ENCODE results near the gene NCKIPSD. TPM values are rescaled to one million over a fixed set of nuclear protein-coding genes. Genes with fewer than 3 reads are reported as not detected.

Gene NCKIPSD
- polyA plus RNA-seq, 1 donor = 15.2 TPM

DNA sequence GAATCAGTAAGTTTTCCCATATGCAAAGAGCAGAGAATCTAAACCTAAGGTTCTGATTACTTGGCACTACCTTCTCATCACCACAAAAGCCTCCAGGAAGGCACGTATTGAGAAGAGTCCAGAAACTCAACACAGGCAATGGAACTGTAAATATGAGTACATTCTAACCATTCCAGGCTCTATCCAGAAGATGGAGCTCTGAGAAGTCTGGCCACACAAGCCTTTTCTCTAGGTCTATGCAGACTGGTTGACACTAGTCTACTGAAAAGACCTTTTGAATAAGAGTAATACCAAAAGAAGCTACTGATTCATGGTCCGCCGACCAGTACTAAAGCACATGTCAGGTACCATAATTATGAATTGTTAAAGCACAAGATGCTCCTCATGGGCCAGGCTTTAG is 12.2 kb upstream of the NCKIPSD start:
- Histone ChIP-seq H3K4me1 (ENCODE audit: control insufficient read depth, insufficient read depth, low read length) (peaks cover 6% of the 10 kb centered on the region), H3K4me3 (ENCODE audit: low read length) (no peak overlapping the region), H3K27ac (ENCODE audit: low read length) (no peak overlapping the region), H3K36me3 (ENCODE audit: control insufficient read depth, insufficient read depth, low read length) (peaks cover 73% of the 10 kb centered on the region), H3K27me3 (ENCODE audit: control insufficient read depth, insufficient read depth, low read length) (no peaks in the 10 kb centered on the region), H3K9me3 (ENCODE audit: control insufficient read depth, low read depth, low read length) (no peaks in the 10 kb centered on the region)
- no peak for DNase-seq
- no CpG with 5 or more reads among the region's 3 CpGs for WGBS (ENCODE audit: insufficient coverage, low lambda C conversion rate)

DNA sequence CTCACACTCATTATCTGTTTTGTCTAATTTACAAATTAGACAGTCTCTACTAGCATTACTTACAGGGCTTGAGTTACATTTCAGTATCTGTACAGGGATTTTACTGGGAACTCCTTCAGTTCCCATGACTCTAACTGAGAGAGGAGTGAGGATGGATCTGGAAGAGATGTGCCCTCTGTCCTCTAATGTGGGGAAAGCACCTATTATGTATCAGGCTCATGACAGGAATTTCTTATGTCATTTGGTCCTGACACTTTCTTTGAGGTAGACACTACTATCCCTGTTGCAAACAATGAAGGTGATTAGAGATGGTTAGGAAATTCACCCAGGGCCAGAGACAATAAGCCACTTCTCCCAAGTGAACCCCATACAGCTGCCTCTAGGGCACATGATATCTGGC is 10.9 kb upstream of the NCKIPSD start:
- Histone ChIP-seq H3K9me3 (ENCODE audit: control insufficient read depth, low read depth, low read length) (no peaks in the 10 kb centered on the region), H3K36me3 (ENCODE audit: control insufficient read depth, insufficient read depth, low read length) (peaks cover 81% of the 10 kb centered on the region), H3K4me1 (ENCODE audit: control insufficient read depth, insufficient read depth, low read length) (peaks cover 6% of the 10 kb centered on the region), H3K27ac (ENCODE audit: low read length) (no peak overlapping the region), H3K27me3 (ENCODE audit: control insufficient read depth, insufficient read depth, low read length) (no peaks in the 10 kb centered on the region), H3K4me3 (ENCODE audit: low read length) (no peak overlapping the region)
- no peak for DNase-seq

DNA sequence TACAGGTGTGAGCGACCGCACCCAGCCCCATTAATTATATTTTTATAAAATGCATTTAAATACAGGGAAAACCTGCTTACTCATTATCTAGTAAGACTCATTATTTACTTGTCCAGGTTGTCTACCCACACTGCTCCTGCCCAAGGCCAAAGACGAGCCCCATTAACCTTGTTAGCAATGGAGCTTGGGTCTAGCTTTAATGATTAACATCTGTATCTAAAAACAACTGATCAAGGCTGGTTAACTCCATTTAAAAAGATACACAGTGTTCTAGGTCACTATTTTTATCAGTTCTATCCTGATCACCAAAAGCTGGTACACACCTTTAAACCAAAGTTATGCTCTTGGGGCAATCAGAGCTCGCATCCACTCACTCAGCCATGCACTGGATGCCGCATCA is 10.4 kb upstream of the NCKIPSD start:
- no peaks in the 10 kb centered on the region for H3K27me3 ChIP-seq (ENCODE audit: control insufficient read depth, insufficient read depth, low read length)
- WGBS (ENCODE audit: insufficient coverage, low lambda C conversion rate) = 100% methylated on average over 2 of the region's 5 CpGs
- no peak overlapping the region for H3K27ac ChIP-seq (ENCODE audit: low read length)
- peaks cover 6% of the 10 kb centered on the region for H3K4me1 ChIP-seq (ENCODE audit: control insufficient read depth, insufficient read depth, low read length)
- H3K4me3 ChIP-seq (ENCODE audit: low read length) = no peak overlapping the region
- no peaks in the 10 kb centered on the region for H3K9me3 ChIP-seq (ENCODE audit: control insufficient read depth, low read depth, low read length)
- no peak for DNase-seq
- H3K36me3 ChIP-seq (ENCODE audit: control insufficient read depth, insufficient read depth, low read length) = peaks cover 81% of the 10 kb centered on the region

GRCh38 chr3:48695393-48695753 is 9.7 kb upstream of the NCKIPSD start:
- 100% methylated on average over 1 of the region's 9 CpGs for WGBS (ENCODE audit: insufficient coverage, low lambda C conversion rate)
- Histone ChIP-seq H3K4me1 (ENCODE audit: control insufficient read depth, insufficient read depth, low read length) (peaks cover 6% of the 10 kb centered on the region), H3K4me3 (ENCODE audit: low read length) (no peak overlapping the region), H3K36me3 (ENCODE audit: control insufficient read depth, insufficient read depth, low read length) (peaks cover 82% of the 10 kb centered on the region), H3K27ac (ENCODE audit: low read length) (no peak overlapping the region), H3K27me3 (ENCODE audit: control insufficient read depth, insufficient read depth, low read length) (no peaks in the 10 kb centered on the region), H3K9me3 (ENCODE audit: control insufficient read depth, low read depth, low read length) (no peaks in the 10 kb centered on the region)
- DNase-seq = no peak

- Histone ChIP-seq H3K4me3 (ENCODE audit: low read length) (no peak overlapping the region), H3K36me3 (ENCODE audit: control insufficient read depth, insufficient read depth, low read length) (peaks cover 83% of the 10 kb centered on the region), H3K4me1 (ENCODE audit: control insufficient read depth, insufficient read depth, low read length) (peaks cover 6% of the 10 kb centered on the region), H3K9me3 (ENCODE audit: control insufficient read depth, low read depth, low read length) (no peaks in the 10 kb centered on the region), H3K27me3 (ENCODE audit: control insufficient read depth, insufficient read depth, low read length) (no peaks in the 10 kb centered on the region), H3K27ac (ENCODE audit: low read length) (no peak overlapping the region)
- no CpG with 5 or more reads among the region's 23 CpGs for WGBS (ENCODE audit: insufficient coverage, low lambda C conversion rate)
- DNase-seq = no peak
These were observed 9.1 kb upstream of the NCKIPSD start for GRCh38 chr3:48694610-48695392.

GRCh38 chr3:48693826-48694225 is 8.1 kb upstream of the NCKIPSD start:
- no peak for DNase-seq
- Histone ChIP-seq H3K27me3 (ENCODE audit: control insufficient read depth, insufficient read depth, low read length) (no peaks in the 10 kb centered on the region), H3K4me3 (ENCODE audit: low read length) (no peak overlapping the region), H3K27ac (ENCODE audit: low read length) (no peak overlapping the region), H3K36me3 (ENCODE audit: control insufficient read depth, insufficient read depth, low read length) (peaks cover 83% of the 10 kb centered on the region), H3K9me3 (ENCODE audit: control insufficient read depth, low read depth, low read length) (no peaks in the 10 kb centered on the region), H3K4me1 (ENCODE audit: control insufficient read depth, insufficient read depth, low read length) (peaks cover 6% of the 10 kb centered on the region)
- WGBS (ENCODE audit: insufficient coverage, low lambda C conversion rate) = no CpG with 5 or more reads among the region's 8 CpGs

- peaks cover 6% of the 10 kb centered on the region for H3K4me1 ChIP-seq (ENCODE audit: control insufficient read depth, insufficient read depth, low read length)
- H3K27ac ChIP-seq (ENCODE audit: low read length) = no peak overlapping the region
- H3K27me3 ChIP-seq (ENCODE audit: control insufficient read depth, insufficient read depth, low read length) = no peaks in the 10 kb centered on the region
- no peak overlapping the region for H3K4me3 ChIP-seq (ENCODE audit: low read length)
- H3K9me3 ChIP-seq (ENCODE audit: control insufficient read depth, low read depth, low read length) = no peaks in the 10 kb centered on the region
- DNase-seq = no peak
- peaks cover 84% of the 10 kb centered on the region for H3K36me3 ChIP-seq (ENCODE audit: control insufficient read depth, insufficient read depth, low read length)
These were observed 6.8 kb upstream of the NCKIPSD start for GRCh38 chr3:48692551-48692950.

DNA sequence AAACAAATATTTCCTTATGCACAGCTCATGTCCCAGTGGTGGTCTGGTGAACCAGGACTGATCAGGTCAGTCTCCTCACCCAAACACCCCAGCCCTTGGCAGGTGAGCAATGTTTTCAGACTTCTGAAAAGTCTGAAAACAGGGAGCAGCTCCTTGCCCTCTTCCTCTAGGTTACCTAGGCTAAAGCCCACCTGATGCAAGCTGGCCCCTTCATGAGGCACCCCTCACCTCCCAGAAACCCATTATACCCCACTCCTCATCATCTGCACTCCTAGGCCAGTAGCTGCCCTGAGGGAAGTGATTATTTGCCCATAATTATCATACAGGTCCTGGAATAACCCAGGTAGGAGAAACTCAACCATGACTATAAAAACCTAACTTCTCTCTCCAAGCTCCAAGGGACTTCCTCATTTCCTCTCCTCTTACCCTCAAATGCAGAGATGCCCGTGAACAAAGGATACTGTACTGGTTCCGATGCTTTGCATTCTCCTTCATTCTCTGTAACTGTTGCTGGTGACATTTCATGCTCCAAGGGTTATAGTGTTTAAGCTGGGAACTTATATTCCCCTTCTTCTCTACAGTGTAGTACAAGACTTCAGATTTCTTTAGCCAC is 5.2 kb upstream of the NCKIPSD start:
- no CpG with 5 or more reads among the region's 2 CpGs for WGBS (ENCODE audit: insufficient coverage, low lambda C conversion rate)
- H3K27ac ChIP-seq (ENCODE audit: low read length) = no peak overlapping the region
- H3K36me3 ChIP-seq (ENCODE audit: control insufficient read depth, insufficient read depth, low read length) = peaks cover 81% of the 10 kb centered on the region
- H3K4me1 ChIP-seq (ENCODE audit: control insufficient read depth, insufficient read depth, low read length) = peaks cover 6% of the 10 kb centered on the region
- H3K9me3 ChIP-seq (ENCODE audit: control insufficient read depth, low read depth, low read length) = no peaks in the 10 kb centered on the region
- H3K27me3 ChIP-seq (ENCODE audit: control insufficient read depth, insufficient read depth, low read length) = no peaks in the 10 kb centered on the region
- no peak for DNase-seq
- no peak overlapping the region for H3K4me3 ChIP-seq (ENCODE audit: low read length)

DNA sequence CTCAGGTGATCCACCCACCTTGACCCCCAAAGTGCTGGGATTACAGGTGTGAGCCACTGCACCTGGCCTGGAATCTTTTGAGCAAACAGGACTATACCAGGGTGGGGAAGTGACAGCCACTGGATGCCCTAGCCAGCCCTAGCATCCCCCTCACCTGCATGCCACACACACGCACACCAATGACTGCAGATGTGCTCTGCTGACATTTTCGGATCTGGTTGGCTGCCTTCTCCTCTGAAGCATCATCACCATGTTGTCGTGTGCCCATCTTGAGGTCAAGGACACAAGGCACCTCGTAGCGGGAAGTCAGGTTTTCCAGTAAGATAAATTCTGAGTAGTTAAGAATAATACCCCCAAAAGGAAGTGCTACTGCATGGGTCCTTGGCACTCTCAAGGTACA is 3.7 kb upstream of the NCKIPSD start:
- Histone ChIP-seq H3K4me1 (ENCODE audit: control insufficient read depth, insufficient read depth, low read length) (peaks cover 6% of the 10 kb centered on the region), H3K27ac (ENCODE audit: low read length) (no peak overlapping the region), H3K9me3 (ENCODE audit: control insufficient read depth, low read depth, low read length) (no peaks in the 10 kb centered on the region), H3K4me3 (ENCODE audit: low read length) (no peak overlapping the region), H3K36me3 (ENCODE audit: control insufficient read depth, insufficient read depth, low read length) (peaks cover 69% of the 10 kb centered on the region), H3K27me3 (ENCODE audit: control insufficient read depth, insufficient read depth, low read length) (no peaks in the 10 kb centered on the region)
- no CpG with 5 or more reads among the region's 5 CpGs for WGBS (ENCODE audit: insufficient coverage, low lambda C conversion rate)
- no peak for DNase-seq

- Histone ChIP-seq H3K27me3 (ENCODE audit: control insufficient read depth, insufficient read depth, low read length) (no peaks in the 10 kb centered on the region), H3K9me3 (ENCODE audit: control insufficient read depth, low read depth, low read length) (no peaks in the 10 kb centered on the region), H3K36me3 (ENCODE audit: control insufficient read depth, insufficient read depth, low read length) (peaks cover 62% of the 10 kb centered on the region), H3K4me3 (ENCODE audit: low read length) (no peak overlapping the region), H3K4me1 (ENCODE audit: control insufficient read depth, insufficient read depth, low read length) (peaks cover 10% of the 10 kb centered on the region), H3K27ac (ENCODE audit: low read length) (no peak overlapping the region)
- WGBS (ENCODE audit: insufficient coverage, low lambda C conversion rate) = no CpG with 5 or more reads among the region's 3 CpGs
- DNase-seq = no peak
These were observed 3.0 kb upstream of the NCKIPSD start for GRCh38 chr3:48688737-48689075.
